Fibroblast of villous mesenchyme (primary cell): Measurements from ENCODE around the gene EVL. TPM values are rescaled to one million over a fixed set of nuclear protein-coding genes. Genes with fewer than 3 reads are reported as not detected.

Experiments used
- DNase-seq: peaks from one replicate; pipeline ENCODE4 v3.0.0-alpha.2; 2010; ENCODE audit warnings: low read depth
- H3K4me3 ChIP-seq: 2 replicates; pipeline ENCODE4 v1.5.1; 2011; ENCODE audit warnings: low read depth, mild to moderate bottlenecking, low read length
- CTCF ChIP-seq: IDR thresholded peaks from 2 replicates; pipeline ENCODE4 v1.5.1; 2012; ENCODE audit warnings: low read depth, mild to moderate bottlenecking, low read length; ENCODE audit not compliant: insufficient read depth
- total RNA-seq: library from RNA; depleted of rRNA; stranded (reverse); fragments of >200 nt; gene quantifications from 2 replicates; pipeline ENCODE4 v1.2.3, GENCODE V29; 2012

The EVL gene
- total RNA-seq, 1 donor, result 5.2 TPM

- no peak overlapping the region for H3K4me3 ChIP-seq
- DNase-seq, result no peak
- TF ChIP-seq CTCF, result no peak
Observed at GRCh38 chr14:100144996-100145646, 79.9 kb downstream of the EVL start.

- DNase-seq, result no peak
- TF ChIP-seq CTCF, result no peak
- H3K4me3 ChIP-seq, result no peak overlapping the region
Observed at GRCh38 chr14:100145682-100146464, 80.7 kb downstream of the EVL start.

- no peak overlapping the region for H3K4me3 ChIP-seq
- no peak for DNase-seq
- TF ChIP-seq CTCF, result no peak
Observed at GRCh38 chr14:100146531-100147091, 81.4 kb downstream of the EVL start.

GRCh38 chr14:100147181-100147631, 82.0 kb downstream of the EVL start:
- TF ChIP-seq CTCF, result no peak

DNA sequence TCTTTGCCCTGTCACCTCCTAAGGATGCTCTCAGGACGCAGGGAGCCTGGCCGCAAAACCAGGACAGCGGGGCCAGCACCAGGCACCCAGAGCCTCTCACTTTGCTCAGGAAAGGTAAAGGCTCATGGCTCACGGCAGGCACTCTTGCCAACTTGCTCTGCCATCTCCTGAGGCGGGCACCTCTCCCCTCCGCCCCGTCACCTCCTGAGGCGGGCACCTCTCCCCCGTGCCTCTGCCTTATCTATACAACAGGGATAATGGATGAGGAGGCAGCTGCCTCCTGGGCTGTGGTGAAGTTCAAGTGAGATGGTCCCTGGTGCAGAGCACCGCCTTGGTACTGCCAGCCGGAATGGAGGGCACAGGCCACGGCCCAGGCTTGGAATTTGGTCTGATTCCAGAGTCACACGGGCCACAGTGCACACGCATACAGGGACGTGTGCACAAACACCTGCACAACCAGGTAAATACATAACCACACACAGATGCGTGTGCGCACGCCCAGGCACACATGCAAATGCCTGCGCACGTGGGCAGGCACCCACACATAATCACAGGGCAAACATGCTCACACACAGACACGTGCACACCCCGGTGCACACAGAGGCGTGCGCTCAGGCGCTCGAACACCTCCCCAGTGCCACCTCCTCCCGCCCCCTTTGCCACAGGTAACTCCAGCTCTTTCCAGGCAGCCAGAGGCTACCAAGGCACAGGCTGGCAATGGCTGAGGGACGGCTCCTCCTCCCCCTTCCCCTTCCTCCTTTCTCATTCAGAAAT, 82.7 kb downstream of the EVL start:
- DNase-seq, result no peak
- TF ChIP-seq CTCF, result no peak
- H3K4me3 ChIP-seq, result no peak overlapping the region

More at GRCh38 chr14:100147181-100147631, 82.0 kb downstream of the EVL start:
- no peak for DNase-seq
- H3K4me3 ChIP-seq, result no peak overlapping the region

DNA sequence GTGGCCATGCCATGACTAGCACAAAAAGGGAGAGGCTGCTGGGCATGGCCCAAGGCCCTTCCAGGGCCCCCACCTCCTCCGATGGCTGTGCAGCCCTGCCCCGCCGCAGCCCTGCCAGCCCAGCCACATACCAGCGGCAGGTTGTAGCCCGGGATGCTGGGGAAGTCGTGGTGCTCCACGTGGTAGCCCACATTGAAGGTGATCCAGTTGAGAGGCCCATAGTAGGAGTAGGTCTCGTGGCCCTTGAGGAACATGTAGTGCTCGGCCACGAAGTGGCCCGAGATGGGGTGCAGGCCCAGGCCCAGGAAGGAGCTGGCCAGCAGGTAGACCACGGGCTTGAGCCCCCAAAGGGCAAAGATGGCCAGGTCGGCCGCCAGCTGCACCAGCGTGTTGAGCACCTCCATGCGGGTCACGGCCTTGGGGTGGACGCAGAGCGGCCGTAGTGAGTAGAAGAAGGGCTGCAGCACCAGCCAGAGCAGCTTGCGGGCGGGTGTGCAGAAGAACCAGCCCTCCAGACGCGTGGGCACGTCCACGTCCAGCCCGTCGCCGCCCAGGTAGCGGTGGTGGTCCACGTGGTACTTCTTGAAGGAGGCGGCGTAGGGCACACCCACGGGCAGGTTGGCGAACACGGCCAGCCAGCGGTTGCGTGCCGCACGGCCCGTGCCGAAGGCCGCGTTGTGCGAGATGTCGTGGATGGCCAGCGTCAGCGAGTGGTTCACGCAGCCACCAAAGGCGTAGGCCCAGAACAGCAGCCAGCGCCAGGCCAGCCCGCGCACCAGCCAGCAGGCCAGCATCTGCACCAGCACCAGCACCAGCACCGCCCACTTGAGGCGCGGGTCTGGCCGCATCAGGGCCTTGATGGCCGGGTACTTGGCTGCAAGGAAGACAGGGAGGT, 83.9 kb downstream of the EVL start:
- no peak for DNase-seq
- H3K4me3 ChIP-seq, result no peak overlapping the region
- no peak for TF ChIP-seq CTCF
